Vagina (tissue), 2 donors: Measurements from ENCODE around the gene NPAS2. TPM values are rescaled to one million over a fixed set of nuclear protein-coding genes. Genes with fewer than 3 reads are reported as not detected.

ENCODE experiments used
- DNase-seq, 2 donors: peaks; one replicate each; pipeline ENCODE4 v3.0.0-alpha.2; 2017; ENCODE audit errors: extremely low spot score in 2 of 2
- H3K27ac ChIP-seq: fragments of 200-600 bp; sonication (generic); one replicate; pipeline ENCODE4 v1.5.1; 2019
- H3K27me3 ChIP-seq: fragments of 200-600 bp; sonication (generic); one replicate; pipeline ENCODE4 v1.5.1; 2019
- H3K36me3 ChIP-seq, 2 donors: fragments of 200-600 bp; sonication (generic); one replicate each; pipeline ENCODE4 v1.5.1; 2017 to 2019
- H3K4me1 ChIP-seq: fragments of 200-600 bp; sonication (generic); one replicate; pipeline ENCODE4 v1.5.1; 2019
- H3K4me3 ChIP-seq, 2 donors: fragments of 200-600 bp; sonication (generic); 1 replicate in 1 of 2; 2 replicates in 1 of 2; pipeline ENCODE4 v1.5.1; 2016 to 2019
- H3K9me3 ChIP-seq: fragments of 200-600 bp; sonication (generic); one replicate; pipeline ENCODE4 v1.5.1; 2019
- POLR2A ChIP-seq, 2 donors: fragments of 450-650 bp; IDR thresholded peaks; one replicate each; pipeline ENCODE4 v1.6.1; 2017; ENCODE audit warnings: antibody characterized with exemption in 2 of 2, mild to moderate bottlenecking in 2 of 2, moderate library complexity in 2 of 2
- POLR2AphosphoS5 ChIP-seq, 2 donors: sonication (generic); formaldehyde crosslinking; IDR thresholded peaks; one replicate each; pipeline ENCODE4 v1.9.0; 2017; ENCODE audit warnings: antibody characterized with exemption in 2 of 2, mild to moderate bottlenecking in 2 of 2, low read depth in 1 of 2; ENCODE audit not compliant: insufficient read depth in 1 of 2
- intact Hi-C: fragments of 100-400 bp; cut with DNase I; formaldehyde crosslinking; loops from one replicate; pipeline ENCODE4 v1.15.1; 2023
- total RNA-seq: library from RNA; depleted of rRNA; stranded (reverse); fragments of >200 nt; gene quantifications from one replicate; pipeline ENCODE4 v1.2.3, GENCODE V29; 2016
- TF ChIP-seq, protein P1 (sequence below), 3 experiments: fragments of 450-650 bp in 2 of 3; fragments of 200-600 bp in 1 of 3; sonication (generic) in 1 of 3; IDR thresholded peaks; one replicate each; pipeline ENCODE4 v1.5.1; 2017 to 2019; ENCODE audit warnings: antibody characterized with exemption in 3 of 3, mild to moderate bottlenecking in 2 of 3, moderate library complexity in 2 of 3

Gene NPAS2
- total RNA-seq, 1 donor from 2014 or later: 37.6 TPM

GRCh38 chr2:100831158-100831750 is 11.3 kb downstream of the NPAS2 start:
- no peak for DNase-seq
- intact Hi-C loops: no loop called here
- H3K9me3 ChIP-seq: no peaks in the 10 kb centered on the region
- TF ChIP-seq POLR2A (IDR thresholded peaks at IDR 0.05) (no peak), POLR2AphosphoS5 (IDR thresholded peaks at IDR 0.05; ENCODE audit: insufficient read depth in 1 of 2, low read depth in 1 of 2) (no peak)
- TF ChIP-seq, protein P1, sequence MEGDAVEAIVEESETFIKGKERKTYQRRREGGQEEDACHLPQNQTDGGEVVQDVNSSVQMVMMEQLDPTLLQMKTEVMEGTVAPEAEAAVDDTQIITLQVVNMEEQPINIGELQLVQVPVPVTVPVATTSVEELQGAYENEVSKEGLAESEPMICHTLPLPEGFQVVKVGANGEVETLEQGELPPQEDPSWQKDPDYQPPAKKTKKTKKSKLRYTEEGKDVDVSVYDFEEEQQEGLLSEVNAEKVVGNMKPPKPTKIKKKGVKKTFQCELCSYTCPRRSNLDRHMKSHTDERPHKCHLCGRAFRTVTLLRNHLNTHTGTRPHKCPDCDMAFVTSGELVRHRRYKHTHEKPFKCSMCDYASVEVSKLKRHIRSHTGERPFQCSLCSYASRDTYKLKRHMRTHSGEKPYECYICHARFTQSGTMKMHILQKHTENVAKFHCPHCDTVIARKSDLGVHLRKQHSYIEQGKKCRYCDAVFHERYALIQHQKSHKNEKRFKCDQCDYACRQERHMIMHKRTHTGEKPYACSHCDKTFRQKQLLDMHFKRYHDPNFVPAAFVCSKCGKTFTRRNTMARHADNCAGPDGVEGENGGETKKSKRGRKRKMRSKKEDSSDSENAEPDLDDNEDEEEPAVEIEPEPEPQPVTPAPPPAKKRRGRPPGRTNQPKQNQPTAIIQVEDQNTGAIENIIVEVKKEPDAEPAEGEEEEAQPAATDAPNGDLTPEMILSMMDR (IDR thresholded peaks at IDR 0.05): no peak
- no peaks in the 10 kb centered on the region for H3K36me3 ChIP-seq
- H3K4me1 ChIP-seq: peaks cover 14% of the 10 kb centered on the region
- no peaks in the 10 kb centered on the region for H3K27me3 ChIP-seq
- H3K4me3 ChIP-seq: no peak overlapping the region
- H3K27ac ChIP-seq: no peak overlapping the region

DNA sequence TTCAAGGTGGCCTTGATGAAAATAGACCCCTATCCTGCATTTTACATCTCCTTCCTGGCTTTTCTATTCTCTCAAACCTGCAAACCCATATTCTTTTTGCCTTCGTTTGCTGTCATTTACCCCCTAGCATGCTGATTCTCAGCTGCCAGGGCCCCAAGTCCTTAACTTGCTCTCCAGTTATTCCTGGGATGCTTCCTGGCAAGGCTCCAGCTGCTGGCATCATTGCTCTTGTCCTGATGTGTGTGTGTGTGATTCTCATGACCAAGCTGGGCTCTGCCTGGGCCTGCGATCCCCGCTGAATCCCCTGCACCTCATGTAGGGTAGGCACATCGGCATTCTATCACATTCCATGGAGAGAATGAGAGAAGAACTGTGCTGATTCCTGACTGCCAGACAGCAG is 11.9 kb downstream of the NPAS2 start:
- H3K9me3 ChIP-seq: no peaks in the 10 kb centered on the region

DNA sequence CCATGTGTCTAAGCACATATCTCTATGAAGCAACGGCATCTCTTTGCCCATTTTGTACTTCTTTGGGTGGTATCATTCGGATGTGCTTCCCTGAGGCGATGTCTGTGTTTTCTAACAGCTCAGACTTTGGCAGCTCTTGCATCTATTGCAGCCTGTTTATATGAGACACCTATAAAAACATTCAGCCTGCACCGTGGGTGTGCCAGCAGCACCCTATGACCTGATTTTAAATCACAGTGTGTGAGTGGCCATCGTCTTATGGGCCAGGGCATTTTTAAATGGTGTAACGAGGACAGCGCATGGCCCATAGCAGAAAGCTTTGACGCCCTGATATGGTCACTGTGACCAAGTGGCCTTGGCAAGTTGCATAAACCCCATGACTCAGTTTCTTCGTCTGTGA is 12.9 kb downstream of the NPAS2 start:
- intact Hi-C loops: no loop called here
- H3K36me3 ChIP-seq: no peaks in the 10 kb centered on the region
- no peak overlapping the region for H3K4me3 ChIP-seq
- H3K9me3 ChIP-seq: no peaks in the 10 kb centered on the region
- peaks cover 14% of the 10 kb centered on the region for H3K4me1 ChIP-seq
- TF ChIP-seq POLR2AphosphoS5 (IDR thresholded peaks at IDR 0.05; ENCODE audit: insufficient read depth in 1 of 2, low read depth in 1 of 2) (no peak), POLR2A (IDR thresholded peaks at IDR 0.05) (no peak)
- TF ChIP-seq, protein P1 (IDR thresholded peaks at IDR 0.05): no peak
- H3K27me3 ChIP-seq: no peaks in the 10 kb centered on the region
- no peak for DNase-seq
- no peak overlapping the region for H3K27ac ChIP-seq

More for the DNA sequence above, 11.9 kb downstream of the NPAS2 start:
- DNase-seq: no peak
- H3K27me3 ChIP-seq: no peaks in the 10 kb centered on the region
- no peak overlapping the region for H3K4me3 ChIP-seq
- no peak overlapping the region for H3K27ac ChIP-seq
- intact Hi-C loops: no loop called here
- no peaks in the 10 kb centered on the region for H3K36me3 ChIP-seq
- TF ChIP-seq, protein P1 (IDR thresholded peaks at IDR 0.05): no peak
- TF ChIP-seq POLR2AphosphoS5 (IDR thresholded peaks at IDR 0.05; ENCODE audit: insufficient read depth in 1 of 2, low read depth in 1 of 2) (no peak), POLR2A (IDR thresholded peaks at IDR 0.05) (no peak)
- peaks cover 14% of the 10 kb centered on the region for H3K4me1 ChIP-seq

DNA sequence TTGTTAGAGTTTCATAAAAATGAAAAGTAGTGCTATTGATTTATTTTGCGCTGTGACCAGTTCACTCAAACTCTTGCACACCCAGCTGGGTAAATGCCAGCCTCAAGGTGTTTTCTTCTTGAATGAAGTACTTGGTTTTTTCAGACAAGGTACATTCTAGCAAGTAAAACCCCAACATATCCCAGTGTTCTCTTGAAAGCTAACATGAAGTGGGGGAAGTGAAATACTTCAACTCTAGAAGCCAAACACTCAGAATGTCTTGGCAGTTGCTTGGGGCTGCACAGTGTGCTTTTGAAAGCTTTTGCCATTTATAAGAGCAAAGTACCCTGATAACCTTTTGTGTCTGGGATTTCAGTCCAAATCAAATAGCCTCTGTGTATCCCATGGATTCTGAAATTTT is 13.4 kb downstream of the NPAS2 start:
- H3K36me3 ChIP-seq: no peaks in the 10 kb centered on the region
- DNase-seq: no peak
- intact Hi-C loops: no loop called here
- peaks cover 14% of the 10 kb centered on the region for H3K4me1 ChIP-seq
- H3K9me3 ChIP-seq: no peaks in the 10 kb centered on the region
- no peak overlapping the region for H3K27ac ChIP-seq
- H3K4me3 ChIP-seq: no peak overlapping the region
- TF ChIP-seq, protein P1 (IDR thresholded peaks at IDR 0.05): no peak
- TF ChIP-seq POLR2AphosphoS5 (IDR thresholded peaks at IDR 0.05; ENCODE audit: insufficient read depth in 1 of 2, low read depth in 1 of 2) (no peak), POLR2A (IDR thresholded peaks at IDR 0.05) (no peak)
- H3K27me3 ChIP-seq: no peaks in the 10 kb centered on the region

DNA sequence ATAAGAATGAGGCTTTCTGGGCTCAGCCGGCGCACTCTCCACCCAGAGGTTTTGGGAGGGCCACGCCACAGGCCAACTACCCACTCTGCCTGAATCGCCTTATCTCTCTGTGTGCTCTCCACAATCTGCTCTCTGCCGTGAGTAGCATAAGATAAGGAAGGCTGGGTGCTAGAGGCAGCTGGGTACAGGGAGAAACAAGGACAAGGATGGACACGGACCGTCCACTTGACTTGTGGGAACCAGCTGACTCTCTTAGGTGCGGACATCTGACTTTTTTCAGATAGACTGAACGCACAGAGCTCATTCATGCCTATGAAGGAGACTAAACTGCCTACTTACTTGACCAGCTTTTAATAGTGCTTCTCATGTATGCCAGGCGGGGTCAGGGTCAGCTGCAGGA is 14.3 kb downstream of the NPAS2 start:
- no peak overlapping the region for H3K27ac ChIP-seq
- no peak overlapping the region for H3K4me3 ChIP-seq
- H3K9me3 ChIP-seq: no peaks in the 10 kb centered on the region
- no peaks in the 10 kb centered on the region for H3K27me3 ChIP-seq
- no peaks in the 10 kb centered on the region for H3K36me3 ChIP-seq
- H3K4me1 ChIP-seq: peaks cover 14% of the 10 kb centered on the region
- intact Hi-C loops: no loop called here
- TF ChIP-seq POLR2AphosphoS5 (IDR thresholded peaks at IDR 0.05; ENCODE audit: insufficient read depth in 1 of 2, low read depth in 1 of 2) (no peak), POLR2A (IDR thresholded peaks at IDR 0.05) (no peak)
- TF ChIP-seq, protein P1 (IDR thresholded peaks at IDR 0.05): no peak
- no peak for DNase-seq
